ENCODE data around the gene BSCL2.
"Not testable (repeated sequence)": the region's sequence is repeated elsewhere in the genome, so short reads cannot be mapped to it uniquely, and the experiment has no call there.

Gene BSCL2

DNA sequence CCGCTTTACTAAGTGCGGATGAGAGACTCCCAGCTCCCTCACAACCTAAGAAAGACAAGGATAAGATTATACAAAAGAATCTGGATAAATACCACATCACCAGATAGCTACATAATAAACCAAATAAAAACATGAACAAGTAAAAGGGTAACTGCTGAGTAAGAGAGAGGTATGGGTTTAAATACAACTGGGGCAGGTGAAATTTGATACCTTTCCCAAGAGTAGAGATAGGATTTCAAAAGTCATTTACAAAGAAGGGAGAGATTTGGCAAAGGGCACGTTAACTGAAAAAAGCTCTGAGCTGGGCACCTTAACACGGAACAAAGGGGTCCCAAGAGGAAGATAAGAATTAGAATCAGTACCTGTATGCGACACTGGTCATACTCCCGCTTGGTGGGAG lies 30.1 kb downstream of the BSCL2 start:
- ATAC-seq, result no peak
- no peak for TF ChIP-seq ESRRG (CRISPR knock-in tag; IDR thresholded peaks at IDR 0.05)
- no peak for TF ChIP-seq GLIS3 (CRISPR knock-in tag; IDR thresholded peaks at IDR 0.05)
- TF ChIP-seq BACH2 (CRISPR knock-in tag; IDR thresholded peaks at IDR 0.05; ENCODE audit: borderline replicate concordance), result no peak
- TF ChIP-seq, protein P1, sequence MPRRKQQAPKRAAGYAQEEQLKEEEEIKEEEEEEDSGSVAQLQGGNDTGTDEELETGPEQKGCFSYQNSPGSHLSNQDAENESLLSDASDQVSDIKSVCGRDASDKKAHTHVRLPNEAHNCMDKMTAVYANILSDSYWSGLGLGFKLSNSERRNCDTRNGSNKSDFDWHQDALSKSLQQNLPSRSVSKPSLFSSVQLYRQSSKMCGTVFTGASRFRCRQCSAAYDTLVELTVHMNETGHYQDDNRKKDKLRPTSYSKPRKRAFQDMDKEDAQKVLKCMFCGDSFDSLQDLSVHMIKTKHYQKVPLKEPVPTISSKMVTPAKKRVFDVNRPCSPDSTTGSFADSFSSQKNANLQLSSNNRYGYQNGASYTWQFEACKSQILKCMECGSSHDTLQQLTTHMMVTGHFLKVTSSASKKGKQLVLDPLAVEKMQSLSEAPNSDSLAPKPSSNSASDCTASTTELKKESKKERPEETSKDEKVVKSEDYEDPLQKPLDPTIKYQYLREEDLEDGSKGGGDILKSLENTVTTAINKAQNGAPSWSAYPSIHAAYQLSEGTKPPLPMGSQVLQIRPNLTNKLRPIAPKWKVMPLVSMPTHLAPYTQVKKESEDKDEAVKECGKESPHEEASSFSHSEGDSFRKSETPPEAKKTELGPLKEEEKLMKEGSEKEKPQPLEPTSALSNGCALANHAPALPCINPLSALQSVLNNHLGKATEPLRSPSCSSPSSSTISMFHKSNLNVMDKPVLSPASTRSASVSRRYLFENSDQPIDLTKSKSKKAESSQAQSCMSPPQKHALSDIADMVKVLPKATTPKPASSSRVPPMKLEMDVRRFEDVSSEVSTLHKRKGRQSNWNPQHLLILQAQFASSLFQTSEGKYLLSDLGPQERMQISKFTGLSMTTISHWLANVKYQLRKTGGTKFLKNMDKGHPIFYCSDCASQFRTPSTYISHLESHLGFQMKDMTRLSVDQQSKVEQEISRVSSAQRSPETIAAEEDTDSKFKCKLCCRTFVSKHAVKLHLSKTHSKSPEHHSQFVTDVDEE (CRISPR knock-in tag; IDR thresholded peaks at IDR 0.05), result no peak
- no peak for TF ChIP-seq TCF4 (CRISPR knock-in tag; IDR thresholded peaks at IDR 0.05; ENCODE audit: borderline replicate concordance)
- no peak for TF ChIP-seq TOX (CRISPR knock-in tag; IDR thresholded peaks at IDR 0.05; ENCODE audit: borderline replicate concordance)
- no peak for TF ChIP-seq ZNF70 (CRISPR knock-in tag; IDR thresholded peaks at IDR 0.05)
- TF ChIP-seq, protein P2, sequence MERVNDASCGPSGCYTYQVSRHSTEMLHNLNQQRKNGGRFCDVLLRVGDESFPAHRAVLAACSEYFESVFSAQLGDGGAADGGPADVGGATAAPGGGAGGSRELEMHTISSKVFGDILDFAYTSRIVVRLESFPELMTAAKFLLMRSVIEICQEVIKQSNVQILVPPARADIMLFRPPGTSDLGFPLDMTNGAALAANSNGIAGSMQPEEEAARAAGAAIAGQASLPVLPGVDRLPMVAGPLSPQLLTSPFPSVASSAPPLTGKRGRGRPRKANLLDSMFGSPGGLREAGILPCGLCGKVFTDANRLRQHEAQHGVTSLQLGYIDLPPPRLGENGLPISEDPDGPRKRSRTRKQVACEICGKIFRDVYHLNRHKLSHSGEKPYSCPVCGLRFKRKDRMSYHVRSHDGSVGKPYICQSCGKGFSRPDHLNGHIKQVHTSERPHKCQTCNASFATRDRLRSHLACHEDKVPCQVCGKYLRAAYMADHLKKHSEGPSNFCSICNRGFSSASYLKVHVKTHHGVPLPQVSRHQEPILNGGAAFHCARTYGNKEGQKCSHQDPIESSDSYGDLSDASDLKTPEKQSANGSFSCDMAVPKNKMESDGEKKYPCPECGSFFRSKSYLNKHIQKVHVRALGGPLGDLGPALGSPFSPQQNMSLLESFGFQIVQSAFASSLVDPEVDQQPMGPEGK (CRISPR knock-in tag; IDR thresholded peaks at IDR 0.05; ENCODE audit: borderline replicate concordance), result no peak
- TF ChIP-seq ZFP3 (CRISPR knock-in tag; IDR thresholded peaks at IDR 0.05), result no peak
- no peak for TF ChIP-seq ISL1 (CRISPR knock-in tag; IDR thresholded peaks at IDR 0.05)
- TF ChIP-seq SNAI2 (CRISPR knock-in tag; IDR thresholded peaks at IDR 0.05), result no peak
- TF ChIP-seq, protein P3, sequence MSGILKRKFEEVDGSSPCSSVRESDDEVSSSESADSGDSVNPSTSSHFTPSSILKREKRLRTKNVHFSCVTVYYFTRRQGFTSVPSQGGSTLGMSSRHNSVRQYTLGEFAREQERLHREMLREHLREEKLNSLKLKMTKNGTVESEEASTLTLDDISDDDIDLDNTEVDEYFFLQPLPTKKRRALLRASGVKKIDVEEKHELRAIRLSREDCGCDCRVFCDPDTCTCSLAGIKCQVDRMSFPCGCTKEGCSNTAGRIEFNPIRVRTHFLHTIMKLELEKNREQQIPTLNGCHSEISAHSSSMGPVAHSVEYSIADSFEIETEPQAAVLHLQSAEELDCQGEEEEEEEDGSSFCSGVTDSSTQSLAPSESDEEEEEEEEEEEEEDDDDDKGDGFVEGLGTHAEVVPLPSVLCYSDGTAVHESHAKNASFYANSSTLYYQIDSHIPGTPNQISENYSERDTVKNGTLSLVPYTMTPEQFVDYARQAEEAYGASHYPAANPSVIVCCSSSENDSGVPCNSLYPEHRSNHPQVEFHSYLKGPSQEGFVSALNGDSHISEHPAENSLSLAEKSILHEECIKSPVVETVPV (CRISPR knock-in tag; IDR thresholded peaks at IDR 0.05), result no peak
- TF ChIP-seq, protein P4, sequence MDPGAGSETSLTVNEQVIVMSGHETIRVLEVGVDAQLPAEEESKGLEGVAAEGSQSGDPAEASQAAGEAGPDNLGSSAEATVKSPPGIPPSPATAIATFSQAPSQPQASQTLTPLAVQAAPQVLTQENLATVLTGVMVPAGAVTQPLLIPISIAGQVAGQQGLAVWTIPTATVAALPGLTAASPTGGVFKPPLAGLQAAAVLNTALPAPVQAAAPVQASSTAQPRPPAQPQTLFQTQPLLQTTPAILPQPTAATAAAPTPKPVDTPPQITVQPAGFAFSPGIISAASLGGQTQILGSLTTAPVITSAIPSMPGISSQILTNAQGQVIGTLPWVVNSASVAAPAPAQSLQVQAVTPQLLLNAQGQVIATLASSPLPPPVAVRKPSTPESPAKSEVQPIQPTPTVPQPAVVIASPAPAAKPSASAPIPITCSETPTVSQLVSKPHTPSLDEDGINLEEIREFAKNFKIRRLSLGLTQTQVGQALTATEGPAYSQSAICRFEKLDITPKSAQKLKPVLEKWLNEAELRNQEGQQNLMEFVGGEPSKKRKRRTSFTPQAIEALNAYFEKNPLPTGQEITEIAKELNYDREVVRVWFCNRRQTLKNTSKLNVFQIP (CRISPR knock-in tag; IDR thresholded peaks at IDR 0.05; ENCODE audit: borderline replicate concordance, low read depth), result no peak
- TF ChIP-seq RARB (CRISPR knock-in tag; IDR thresholded peaks at IDR 0.05), result no peak

DNA sequence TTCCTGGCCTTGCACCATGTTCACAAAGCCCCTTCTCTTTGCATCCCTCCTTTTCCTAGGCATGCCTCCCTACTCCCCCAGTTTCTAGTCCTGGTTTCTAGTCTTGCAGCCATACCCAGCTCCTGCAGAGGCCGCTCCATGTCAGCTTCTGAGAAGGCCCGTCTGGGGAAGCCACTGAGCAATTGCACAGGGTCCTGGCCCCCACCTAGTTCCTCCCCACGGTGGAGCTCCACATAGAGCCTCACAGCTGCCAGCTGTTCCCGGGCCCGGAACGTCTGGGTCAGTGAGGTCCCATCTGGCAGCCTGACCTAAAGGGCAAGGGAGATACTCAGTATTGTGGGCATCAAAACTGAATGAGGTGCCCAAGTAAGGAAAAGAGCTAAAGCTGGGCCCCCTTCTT lies 30.5 kb downstream of the BSCL2 start:
- no peak for ATAC-seq
- TF ChIP-seq, protein P4 (CRISPR knock-in tag; IDR thresholded peaks at IDR 0.05; ENCODE audit: borderline replicate concordance, low read depth), result no peak
- TF ChIP-seq, protein P3 (CRISPR knock-in tag; IDR thresholded peaks at IDR 0.05), result no peak
- no peak for TF ChIP-seq ESRRG (CRISPR knock-in tag; IDR thresholded peaks at IDR 0.05)
- TF ChIP-seq ZNF565 (CRISPR knock-in tag; conservative IDR thresholded peaks at IDR 0.05; ENCODE audit: low read depth), result no peak
- TF ChIP-seq, protein P2 (CRISPR knock-in tag; IDR thresholded peaks at IDR 0.05; ENCODE audit: borderline replicate concordance), result no peak
- TF ChIP-seq ZNF70 (CRISPR knock-in tag; IDR thresholded peaks at IDR 0.05), result no peak
- no peak for TF ChIP-seq RARB (CRISPR knock-in tag; IDR thresholded peaks at IDR 0.05)
- TF ChIP-seq CSDC2 (CRISPR knock-in tag; IDR thresholded peaks at IDR 0.05), result no peak
- TF ChIP-seq OSR1 (CRISPR knock-in tag; IDR thresholded peaks at IDR 0.05), result no peak
- no peak for TF ChIP-seq ZC3H10 (CRISPR knock-in tag; IDR thresholded peaks at IDR 0.05)
- TF ChIP-seq, protein P5, sequence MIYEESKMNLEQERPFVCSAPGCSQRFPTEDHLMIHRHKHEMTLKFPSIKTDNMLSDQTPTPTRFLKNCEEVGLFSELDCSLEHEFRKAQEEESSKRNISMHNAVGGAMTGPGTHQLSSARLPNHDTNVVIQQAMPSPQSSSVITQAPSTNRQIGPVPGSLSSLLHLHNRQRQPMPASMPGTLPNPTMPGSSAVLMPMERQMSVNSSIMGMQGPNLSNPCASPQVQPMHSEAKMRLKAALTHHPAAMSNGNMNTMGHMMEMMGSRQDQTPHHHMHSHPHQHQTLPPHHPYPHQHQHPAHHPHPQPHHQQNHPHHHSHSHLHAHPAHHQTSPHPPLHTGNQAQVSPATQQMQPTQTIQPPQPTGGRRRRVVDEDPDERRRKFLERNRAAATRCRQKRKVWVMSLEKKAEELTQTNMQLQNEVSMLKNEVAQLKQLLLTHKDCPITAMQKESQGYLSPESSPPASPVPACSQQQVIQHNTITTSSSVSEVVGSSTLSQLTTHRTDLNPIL (CRISPR knock-in tag; IDR thresholded peaks at IDR 0.05; ENCODE audit: low read depth), result no peak
- TF ChIP-seq SNAI2 (CRISPR knock-in tag; IDR thresholded peaks at IDR 0.05), result no peak
- no peak for TF ChIP-seq BACH2 (CRISPR knock-in tag; IDR thresholded peaks at IDR 0.05; ENCODE audit: borderline replicate concordance)
- no peak for TF ChIP-seq ZFP3 (CRISPR knock-in tag; IDR thresholded peaks at IDR 0.05)
- TF ChIP-seq ISL1 (CRISPR knock-in tag; IDR thresholded peaks at IDR 0.05), result no peak
- TF ChIP-seq TCF4 (CRISPR knock-in tag; IDR thresholded peaks at IDR 0.05; ENCODE audit: borderline replicate concordance), result no peak
- no peak for TF ChIP-seq GLIS3 (CRISPR knock-in tag; IDR thresholded peaks at IDR 0.05)
- no peak for TF ChIP-seq ZFP30 (CRISPR knock-in tag; IDR thresholded peaks at IDR 0.05)
- TF ChIP-seq ZNF8 (CRISPR knock-in tag; IDR thresholded peaks at IDR 0.05), result no peak
- TF ChIP-seq ARNTL (CRISPR knock-in tag; IDR thresholded peaks at IDR 0.05; ENCODE audit: borderline replicate concordance, low read depth), result no peak

DNA sequence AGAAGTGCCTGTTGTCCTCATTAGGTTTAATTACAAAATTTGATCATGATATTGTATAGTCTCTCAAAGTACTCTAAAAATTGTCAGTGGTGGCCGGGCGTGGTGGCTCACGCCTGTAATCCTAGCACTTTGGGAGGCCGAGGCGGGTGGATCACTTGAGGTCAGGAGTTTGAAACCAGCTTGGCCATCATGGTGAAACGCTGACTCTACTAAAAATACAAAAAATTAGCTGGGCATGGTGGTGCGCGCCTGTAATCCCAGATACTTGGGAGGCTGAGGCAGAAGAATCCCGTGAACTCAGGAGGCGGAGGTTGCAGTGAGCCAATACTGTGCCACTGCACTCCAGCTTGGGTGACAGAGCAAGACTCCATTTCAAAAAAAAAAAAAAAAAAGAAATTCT lies 31.8 kb downstream of the BSCL2 start:
- not testable (repeated sequence) for ATAC-seq
